Memory B cell (primary cell): Measurements from ENCODE around the gene OBSCN.
"Not testable (repeated sequence)": the region's sequence is repeated elsewhere in the genome, so short reads cannot be mapped to it uniquely, and the experiment has no call there.

Experiments
- ATAC-seq: fragments of 150-1000 bp; cut with Tn5 transposase; 2 replicates; pipeline ENCODE4 v1.10.0; 2021; ENCODE audit warnings: low read depth, mild to moderate bottlenecking, moderate library complexity
- DNase-seq, 2 donors: peaks; one replicate each; pipeline ENCODE4 v3.0.0; 2022; ENCODE audit warnings: low spot score in 2 of 2
- H3K27ac Mint-ChIP-seq: one replicate; pipeline ENCODE4 v1.8.0; 2022; ENCODE audit warnings: mild to moderate bottlenecking, moderate library complexity, mixed read lengths
- H3K27me3 Mint-ChIP-seq: one replicate; pipeline ENCODE4 v1.8.0; 2022; ENCODE audit warnings: mixed read lengths
- H3K36me3 Mint-ChIP-seq: one replicate; pipeline ENCODE4 v1.8.0; 2022; ENCODE audit warnings: mild to moderate bottlenecking, mixed read lengths
- H3K4me1 Mint-ChIP-seq: one replicate; pipeline ENCODE4 v1.8.0; 2022; ENCODE audit warnings: mixed read lengths
- H3K4me3 Mint-ChIP-seq: one replicate; pipeline ENCODE4 v1.8.0; 2022; ENCODE audit warnings: mild to moderate bottlenecking, moderate library complexity, mixed read lengths
- H3K9me3 Mint-ChIP-seq: one replicate; pipeline ENCODE4 v1.8.0; 2022; ENCODE audit warnings: mixed read lengths

OBSCN gene

DNA sequence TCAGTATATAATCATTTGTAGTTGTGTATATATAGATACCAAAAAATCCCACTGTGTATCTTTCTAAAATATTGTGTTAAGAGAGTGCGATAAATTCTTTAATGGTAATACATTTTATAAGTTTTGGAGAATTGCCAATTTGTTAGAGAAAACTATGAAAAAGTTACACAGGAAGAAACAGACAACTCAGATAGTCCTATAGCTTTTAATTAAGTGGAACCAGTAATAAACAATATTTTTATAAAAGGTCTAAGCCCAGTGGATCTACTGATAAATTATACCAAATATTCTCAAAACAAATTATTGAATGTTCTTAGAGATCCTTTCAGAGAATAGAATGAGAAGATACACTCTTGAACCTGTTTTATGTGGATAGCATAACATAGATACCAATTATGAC, 50.6 kb downstream of the OBSCN start:
- DNase-seq: no peak
- Mint-ChIP-seq H3K4me1 (no peaks in the 10 kb centered on the region), H3K4me3 (no peak overlapping the region), H3K27ac (no peak overlapping the region), H3K9me3 (no peaks in the 10 kb centered on the region), H3K27me3 (no peaks in the 10 kb centered on the region), H3K36me3 (peaks cover 14% of the 10 kb centered on the region)
- no peak for ATAC-seq

GRCh38 chr1:228259368-228259894, 51.6 kb downstream of the OBSCN start:
- H3K27ac Mint-ChIP-seq: no peak overlapping the region
- no peaks in the 10 kb centered on the region for H3K9me3 Mint-ChIP-seq
- H3K36me3 Mint-ChIP-seq: peaks cover 12% of the 10 kb centered on the region
- no peak for ATAC-seq
- H3K4me1 Mint-ChIP-seq: no peaks in the 10 kb centered on the region
- H3K4me3 Mint-ChIP-seq: no peak overlapping the region
- no peaks in the 10 kb centered on the region for H3K27me3 Mint-ChIP-seq
- DNase-seq: no peak

GRCh38 chr1:228259951-228260350, 52.1 kb downstream of the OBSCN start:
- H3K36me3 Mint-ChIP-seq: peaks cover 12% of the 10 kb centered on the region
- ATAC-seq (no peak), DNase-seq (no peak)
- no peaks in the 10 kb centered on the region for H3K9me3 Mint-ChIP-seq
- H3K27ac Mint-ChIP-seq: no peak overlapping the region
- no peaks in the 10 kb centered on the region for H3K4me1 Mint-ChIP-seq
- H3K27me3 Mint-ChIP-seq: no peaks in the 10 kb centered on the region
- no peak overlapping the region for H3K4me3 Mint-ChIP-seq

GRCh38 chr1:228261706-228262105, 53.9 kb downstream of the OBSCN start:
- Mint-ChIP-seq H3K4me3 (no peak overlapping the region), H3K9me3 (no peaks in the 10 kb centered on the region), H3K27me3 (no peaks in the 10 kb centered on the region), H3K36me3 (peaks cover 7% of the 10 kb centered on the region), H3K27ac (no peak overlapping the region), H3K4me1 (no peaks in the 10 kb centered on the region)
- ATAC-seq (no peak), DNase-seq (no peak)

- Mint-ChIP-seq H3K9me3 (no peaks in the 10 kb centered on the region), H3K4me3 (no peak overlapping the region), H3K27me3 (no peaks in the 10 kb centered on the region), H3K27ac (no peak overlapping the region), H3K4me1 (no peaks in the 10 kb centered on the region), H3K36me3 (peaks cover 6% of the 10 kb centered on the region)
- ATAC-seq (no peak), DNase-seq (no peak)
Measured at GRCh38 chr1:228262475-228262874, 54.6 kb downstream of the OBSCN start.

DNA sequence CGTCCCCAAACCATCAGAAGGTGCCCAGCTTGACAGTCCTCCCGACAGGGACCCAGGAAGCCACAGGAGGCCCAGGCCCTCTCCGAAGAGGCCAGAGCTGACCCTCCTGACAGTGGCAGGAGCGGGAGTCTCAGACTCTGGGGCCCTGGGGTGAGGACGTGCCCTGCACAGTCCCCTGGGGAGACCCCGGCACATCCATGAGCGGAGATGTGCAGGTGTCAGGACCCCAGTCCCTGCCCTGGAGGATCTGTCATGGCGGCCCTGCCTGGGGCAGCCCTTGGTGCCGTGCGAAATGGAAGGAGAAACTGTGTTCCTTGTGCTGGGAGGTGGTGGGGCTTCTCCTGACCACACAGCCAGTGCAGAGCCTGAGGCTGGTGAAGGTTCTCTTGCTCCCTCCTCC, 55.8 kb downstream of the OBSCN start:
- no peak overlapping the region for H3K4me3 Mint-ChIP-seq
- no peak overlapping the region for H3K27ac Mint-ChIP-seq
- ATAC-seq: no peak
- H3K36me3 Mint-ChIP-seq: peaks cover 6% of the 10 kb centered on the region
- no peaks in the 10 kb centered on the region for H3K9me3 Mint-ChIP-seq
- no peaks in the 10 kb centered on the region for H3K27me3 Mint-ChIP-seq
- DNase-seq: no peak
- no peaks in the 10 kb centered on the region for H3K4me1 Mint-ChIP-seq

- no peak for DNase-seq
- Mint-ChIP-seq H3K4me1 (no peaks in the 10 kb centered on the region), H3K9me3 (no peaks in the 10 kb centered on the region), H3K27ac (no peak overlapping the region), H3K4me3 (no peak overlapping the region), H3K27me3 (no peaks in the 10 kb centered on the region), H3K36me3 (peaks cover 6% of the 10 kb centered on the region)
- no peak for ATAC-seq
Measured at GRCh38 chr1:228264090-228264829, 56.4 kb downstream of the OBSCN start.

GRCh38 chr1:228265167-228265566, 57.3 kb downstream of the OBSCN start:
- DNase-seq: no peak
- Mint-ChIP-seq H3K27me3 (no peaks in the 10 kb centered on the region), H3K27ac (no peak overlapping the region), H3K4me1 (no peaks in the 10 kb centered on the region), H3K9me3 (no peaks in the 10 kb centered on the region), H3K36me3 (peaks cover 6% of the 10 kb centered on the region), H3K4me3 (no peak overlapping the region)
- no peak for ATAC-seq

DNA sequence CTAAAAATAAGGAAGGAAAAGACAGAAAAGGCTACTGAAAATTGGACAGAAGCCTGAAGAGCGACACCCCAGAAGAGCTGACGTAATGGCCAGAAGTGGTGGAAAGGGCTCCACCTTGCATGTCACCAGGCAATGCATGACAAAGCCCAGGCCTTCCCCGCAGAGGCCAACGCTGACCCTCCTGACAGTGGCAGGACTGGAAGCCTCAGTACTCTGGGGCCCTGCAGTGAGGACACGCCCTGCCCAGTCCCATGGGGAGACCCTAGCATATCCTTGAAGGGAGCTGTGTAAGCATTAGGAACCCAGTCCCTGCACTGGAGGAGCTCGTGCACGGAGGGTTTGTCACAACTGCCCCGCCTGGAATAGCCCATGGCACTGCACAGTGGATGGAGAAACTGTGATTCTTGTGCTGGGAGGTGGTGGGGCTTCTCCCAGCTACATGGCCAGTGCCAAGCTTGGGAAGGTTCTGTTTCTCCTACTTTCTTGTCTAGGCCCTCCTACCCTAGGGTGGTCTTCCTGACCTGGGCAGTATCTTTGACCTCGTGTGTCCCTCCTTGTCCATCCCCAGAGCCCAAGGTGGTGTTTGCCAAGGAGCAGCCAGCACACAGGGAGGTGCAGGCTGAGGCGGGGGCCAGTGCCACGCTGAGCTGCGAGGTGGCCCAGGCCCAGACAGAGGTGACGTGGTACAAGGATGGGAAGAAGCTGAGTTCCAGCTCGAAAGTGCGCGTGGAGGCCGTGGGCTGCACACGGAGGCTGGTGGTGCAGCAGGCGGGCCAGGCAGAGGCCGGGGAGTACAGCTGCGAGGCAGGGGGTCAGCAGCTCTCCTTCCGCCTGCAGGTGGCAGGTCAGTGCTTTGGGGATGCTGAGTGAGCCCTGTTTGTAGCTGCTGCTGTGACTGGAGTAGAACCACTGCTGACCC, 60.4 kb downstream of the OBSCN start:
- no peaks in the 10 kb centered on the region for H3K9me3 Mint-ChIP-seq
- H3K36me3 Mint-ChIP-seq: no peaks in the 10 kb centered on the region
- ATAC-seq: no peak
- H3K27me3 Mint-ChIP-seq: no peaks in the 10 kb centered on the region
- DNase-seq: no peak
- no peak overlapping the region for H3K27ac Mint-ChIP-seq
- H3K4me3 Mint-ChIP-seq: no peak overlapping the region
- H3K4me1 Mint-ChIP-seq: no peaks in the 10 kb centered on the region

- H3K4me1 Mint-ChIP-seq: no peaks in the 10 kb centered on the region
Measured at GRCh38 chr1:228268881-228269265, 61.0 kb downstream of the OBSCN start.

DNA sequence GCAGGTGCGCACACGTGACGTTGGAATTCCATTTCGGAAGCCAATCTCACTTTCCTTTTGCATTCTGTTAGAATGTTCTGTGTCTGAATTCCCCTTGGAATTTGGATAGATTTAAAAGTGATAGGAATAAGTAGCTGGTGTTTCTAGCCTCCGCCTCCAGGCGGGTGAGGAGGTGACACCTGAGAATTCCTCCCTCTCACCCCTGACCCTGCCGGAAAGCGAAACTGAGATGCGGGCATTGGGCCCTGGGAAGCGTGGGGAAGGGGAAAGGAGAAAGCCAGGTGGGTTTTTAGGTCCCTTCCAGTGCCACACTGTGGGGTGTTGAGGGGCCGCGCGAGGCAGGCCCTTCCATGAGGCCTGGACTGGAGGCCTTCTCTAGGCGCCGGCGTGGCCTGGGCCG, 61.6 kb downstream of the OBSCN start:
- not testable (repeated sequence) for H3K36me3 Mint-ChIP-seq, H3K27ac Mint-ChIP-seq, H3K4me1 Mint-ChIP-seq, H3K27me3 Mint-ChIP-seq, H3K9me3 Mint-ChIP-seq, DNase-seq, H3K4me3 Mint-ChIP-seq
- ATAC-seq: peak; percentile 76

More at GRCh38 chr1:228268881-228269265, 61.0 kb downstream of the OBSCN start:
- H3K4me3 Mint-ChIP-seq: no peak overlapping the region
- no peak for ATAC-seq
- no peaks in the 10 kb centered on the region for H3K27me3 Mint-ChIP-seq
- H3K36me3 Mint-ChIP-seq: no peaks in the 10 kb centered on the region
- no peak for DNase-seq
- no peaks in the 10 kb centered on the region for H3K9me3 Mint-ChIP-seq
- no peak overlapping the region for H3K27ac Mint-ChIP-seq

DNA sequence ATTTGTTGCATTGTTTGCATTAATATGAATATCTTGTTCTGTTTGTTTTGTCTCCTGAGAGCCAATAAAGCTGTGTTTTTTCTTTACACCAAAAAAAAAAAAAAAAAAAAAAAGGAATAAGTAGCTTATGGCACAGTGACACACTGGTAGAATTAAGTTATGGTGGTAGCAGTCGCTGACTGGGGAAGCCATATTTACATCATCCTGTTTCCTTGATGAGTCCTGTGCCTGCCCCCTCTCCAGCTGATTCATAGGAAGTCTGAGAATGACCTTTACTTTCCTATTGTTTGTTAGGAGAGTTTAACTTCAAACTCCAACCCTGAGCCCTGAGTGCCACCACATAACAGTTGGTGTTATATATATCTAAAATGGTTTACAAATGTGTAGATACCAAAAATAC, 62.2 kb downstream of the OBSCN start:
- no peaks in the 10 kb centered on the region for H3K9me3 Mint-ChIP-seq
- H3K36me3 Mint-ChIP-seq: no peaks in the 10 kb centered on the region
- H3K4me3 Mint-ChIP-seq: no peak overlapping the region
- ATAC-seq (no peak), DNase-seq (no peak)
- no peak overlapping the region for H3K27ac Mint-ChIP-seq
- H3K27me3 Mint-ChIP-seq: no peaks in the 10 kb centered on the region
- H3K4me1 Mint-ChIP-seq: peaks cover 2% of the 10 kb centered on the region

DNA sequence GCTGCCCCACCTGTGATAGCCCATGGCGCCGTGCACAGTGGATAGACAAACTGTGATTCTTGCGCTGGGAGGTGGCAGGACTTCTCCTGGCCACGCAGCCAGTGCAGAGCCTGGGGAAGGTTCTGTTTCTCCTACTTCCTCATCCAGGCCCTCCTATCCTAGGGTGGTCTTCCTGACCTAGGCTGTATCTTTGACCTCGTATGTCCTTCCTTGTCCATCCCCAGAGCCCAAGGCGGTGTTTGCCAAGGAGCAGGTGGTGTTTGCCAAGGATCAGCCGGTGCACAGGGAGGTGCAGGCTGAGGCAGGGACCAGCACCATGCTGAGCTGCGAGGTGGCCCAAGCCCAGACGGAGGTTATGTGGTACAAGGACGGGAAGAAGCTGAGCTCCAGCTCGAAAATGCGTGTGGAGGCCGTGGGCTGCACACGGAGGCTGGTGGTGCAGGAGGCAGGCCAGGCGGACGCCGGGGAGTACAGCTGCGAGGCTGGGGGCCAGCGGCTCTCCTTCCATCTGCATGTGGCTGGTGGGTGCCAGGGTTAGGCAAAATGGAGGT, 63.9 kb downstream of the OBSCN start:
- H3K4me3 Mint-ChIP-seq: no peak overlapping the region
- no peak for ATAC-seq
- peak in 1 of 2 donors; percentile 1 for DNase-seq
- no peak overlapping the region for H3K27ac Mint-ChIP-seq
- peaks cover 5% of the 10 kb centered on the region for H3K4me1 Mint-ChIP-seq
- H3K36me3 Mint-ChIP-seq: no peaks in the 10 kb centered on the region
- no peaks in the 10 kb centered on the region for H3K27me3 Mint-ChIP-seq
- no peaks in the 10 kb centered on the region for H3K9me3 Mint-ChIP-seq

DNA sequence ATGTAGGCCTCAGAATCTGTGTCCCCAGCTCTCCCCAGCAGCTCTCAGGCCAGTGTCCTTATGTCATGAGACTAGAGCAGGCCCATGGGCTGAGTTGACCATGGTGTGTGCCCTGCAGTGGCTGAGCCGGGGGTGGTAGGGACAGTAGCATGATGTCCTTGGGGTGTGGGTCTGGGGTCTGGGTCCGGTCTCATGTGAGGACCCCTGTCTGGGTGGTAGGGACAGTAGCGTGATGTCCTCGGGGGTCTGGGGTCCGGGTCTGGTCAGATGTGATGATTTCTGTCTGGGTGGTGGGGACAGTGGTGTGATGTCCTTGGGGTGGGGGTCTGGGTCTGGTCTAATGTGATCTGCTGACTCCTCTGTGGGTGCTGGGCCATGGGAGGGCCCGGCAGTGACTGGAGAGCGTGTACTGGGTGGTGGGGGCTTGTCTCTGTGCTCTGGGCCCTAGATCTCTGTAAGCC, 64.5 kb downstream of the OBSCN start:
- H3K27me3 Mint-ChIP-seq: no peaks in the 10 kb centered on the region
- no peak for ATAC-seq
- no peak overlapping the region for H3K4me3 Mint-ChIP-seq
- H3K36me3 Mint-ChIP-seq: no peaks in the 10 kb centered on the region
- peak in 1 of 2 donors; percentile 7 for DNase-seq
- H3K27ac Mint-ChIP-seq: no peak overlapping the region
- peaks cover 7% of the 10 kb centered on the region for H3K4me1 Mint-ChIP-seq
- H3K9me3 Mint-ChIP-seq: no peaks in the 10 kb centered on the region
